ENCODE data around the gene TTL. TPM values are rescaled to one million over a fixed set of nuclear protein-coding genes. Genes with fewer than 3 reads are reported as not detected.

Gene TTL
- polyA plus RNA-seq, 1 donor from 2014 or later = 53.8 TPM

GRCh38 chr2:112577756-112578155 lies 95.8 kb downstream of the TTL start:
- H3K27ac ChIP-seq (ENCODE audit: low read length) = no peak overlapping the region
- no peaks in the 10 kb centered on the region for H3F3A ChIP-seq (ENCODE audit: insufficient read depth, low read length, poor library complexity, severe bottlenecking)
- H3K4me2 ChIP-seq (ENCODE audit: low read length) = no peak overlapping the region
- H3K36me3 ChIP-seq (ENCODE audit: insufficient read depth, low read length) = no peaks in the 10 kb centered on the region
- TF ChIP-seq POLR2AphosphoS5 (IDR thresholded peaks at IDR 0.05) = no peak
- TF ChIP-seq REST (IDR thresholded peaks at IDR 0.05; ENCODE audit: borderline replicate concordance) = no peak
- no peak for TF ChIP-seq MXI1 (conservative IDR thresholded peaks at IDR 0.05; ENCODE audit: poor library complexity, severe bottlenecking)
- no peak for TF ChIP-seq RAD21 (conservative IDR thresholded peaks at IDR 0.05)
- TF ChIP-seq EZH2 (IDR thresholded peaks at IDR 0.05; ENCODE audit: borderline replicate concordance, insufficient read depth, low read length, poor library complexity, severe bottlenecking) = no peak
- no peak for TF ChIP-seq EP300 (conservative IDR thresholded peaks at IDR 0.05; ENCODE audit: poor library complexity, severe bottlenecking)
- TF ChIP-seq, protein P1, sequence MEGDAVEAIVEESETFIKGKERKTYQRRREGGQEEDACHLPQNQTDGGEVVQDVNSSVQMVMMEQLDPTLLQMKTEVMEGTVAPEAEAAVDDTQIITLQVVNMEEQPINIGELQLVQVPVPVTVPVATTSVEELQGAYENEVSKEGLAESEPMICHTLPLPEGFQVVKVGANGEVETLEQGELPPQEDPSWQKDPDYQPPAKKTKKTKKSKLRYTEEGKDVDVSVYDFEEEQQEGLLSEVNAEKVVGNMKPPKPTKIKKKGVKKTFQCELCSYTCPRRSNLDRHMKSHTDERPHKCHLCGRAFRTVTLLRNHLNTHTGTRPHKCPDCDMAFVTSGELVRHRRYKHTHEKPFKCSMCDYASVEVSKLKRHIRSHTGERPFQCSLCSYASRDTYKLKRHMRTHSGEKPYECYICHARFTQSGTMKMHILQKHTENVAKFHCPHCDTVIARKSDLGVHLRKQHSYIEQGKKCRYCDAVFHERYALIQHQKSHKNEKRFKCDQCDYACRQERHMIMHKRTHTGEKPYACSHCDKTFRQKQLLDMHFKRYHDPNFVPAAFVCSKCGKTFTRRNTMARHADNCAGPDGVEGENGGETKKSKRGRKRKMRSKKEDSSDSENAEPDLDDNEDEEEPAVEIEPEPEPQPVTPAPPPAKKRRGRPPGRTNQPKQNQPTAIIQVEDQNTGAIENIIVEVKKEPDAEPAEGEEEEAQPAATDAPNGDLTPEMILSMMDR (IDR thresholded peaks at IDR 0.05; ENCODE audit: poor library complexity, severe bottlenecking) = no peak
- TF ChIP-seq SMC3 (conservative IDR thresholded peaks at IDR 0.05; ENCODE audit: poor library complexity) = no peak
- TF ChIP-seq TAF1 (IDR thresholded peaks at IDR 0.05; ENCODE audit: low read depth) = no peak
- no peaks in the 10 kb centered on the region for H4K20me1 ChIP-seq (ENCODE audit: insufficient read depth)
- H3K4me3 ChIP-seq (ENCODE audit: low read length) = no peak overlapping the region
- H3K9ac ChIP-seq (ENCODE audit: low read length) = no peak overlapping the region
- no peaks in the 10 kb centered on the region for H3K27me3 ChIP-seq (ENCODE audit: insufficient read depth, low read depth, low read length)
- no peaks in the 10 kb centered on the region for H3K79me2 ChIP-seq (replicated peaks; ENCODE audit: insufficient read depth, low read length)
- H3K9me3 ChIP-seq (ENCODE audit: low read length) = no peaks in the 10 kb centered on the region
- no peak overlapping the region for H2AFZ ChIP-seq (ENCODE audit: low read depth, low read length)
- H3K9me2 ChIP-seq (ENCODE audit: insufficient read depth, low read length) = no peaks in the 10 kb centered on the region

GRCh38 chr2:112579241-112579640 lies 97.3 kb downstream of the TTL start:
- Histone ChIP-seq H3K9ac (ENCODE audit: low read length) (no peak overlapping the region), H3K79me2 (replicated peaks; ENCODE audit: insufficient read depth, low read length) (no peaks in the 10 kb centered on the region), H3K9me3 (ENCODE audit: low read length) (no peaks in the 10 kb centered on the region), H2AFZ (ENCODE audit: low read depth, low read length) (no peak overlapping the region), H4K20me1 (ENCODE audit: insufficient read depth) (no peaks in the 10 kb centered on the region), H3K27ac (ENCODE audit: low read length) (no peak overlapping the region), H3K36me3 (ENCODE audit: insufficient read depth, low read length) (no peaks in the 10 kb centered on the region), H3F3A (ENCODE audit: insufficient read depth, low read length, poor library complexity, severe bottlenecking) (no peaks in the 10 kb centered on the region), H3K4me3 (ENCODE audit: low read length) (no peak overlapping the region), H3K27me3 (ENCODE audit: insufficient read depth, low read depth, low read length) (no peaks in the 10 kb centered on the region), H3K9me2 (ENCODE audit: insufficient read depth, low read length) (no peaks in the 10 kb centered on the region), H3K4me2 (ENCODE audit: low read length) (no peak overlapping the region)
- TF ChIP-seq EZH2 (IDR thresholded peaks at IDR 0.05; ENCODE audit: borderline replicate concordance, insufficient read depth, low read length, poor library complexity, severe bottlenecking) = no peak
- no peak for TF ChIP-seq RAD21 (conservative IDR thresholded peaks at IDR 0.05)
- TF ChIP-seq TAF1 (IDR thresholded peaks at IDR 0.05; ENCODE audit: low read depth) = no peak
- TF ChIP-seq REST (IDR thresholded peaks at IDR 0.05; ENCODE audit: borderline replicate concordance) = no peak
- TF ChIP-seq POLR2AphosphoS5 (IDR thresholded peaks at IDR 0.05) = no peak
- TF ChIP-seq, protein P1 (IDR thresholded peaks at IDR 0.05; ENCODE audit: poor library complexity, severe bottlenecking) = no peak
- no peak for TF ChIP-seq MXI1 (conservative IDR thresholded peaks at IDR 0.05; ENCODE audit: poor library complexity, severe bottlenecking)
- no peak for TF ChIP-seq EP300 (conservative IDR thresholded peaks at IDR 0.05; ENCODE audit: poor library complexity, severe bottlenecking)
- TF ChIP-seq SMC3 (conservative IDR thresholded peaks at IDR 0.05; ENCODE audit: poor library complexity) = no peak

Measured in neural cell (in vitro differentiated cells).